Esophagus mucosa (tissue), 1 donor: ENCODE measurements around the gene UBE3B. TPM values are rescaled to one million over a fixed set of nuclear protein-coding genes. Genes with fewer than 3 reads are reported as not detected.
A peak's percentile ranks its signal among the peaks of the same experiment; 100 is the strongest.

Experiments used
- ATAC-seq: fragments of 200-7000 bp; cut with Tn5 transposase; one replicate; pipeline ENCODE4 v1.9.1; 2020
- total RNA-seq: library from RNA; stranded (reverse); gene quantifications from one replicate; pipeline ENCODE4 v1.2.4, GENCODE V29; 2023
- donor health status: DM: yes; HTN: yes; CAD: no.

Gene UBE3B
- total RNA-seq, 1 donor from 2014 or later: 29.6 TPM

- peak; percentile 7 for ATAC-seq
Measured at GRCh38 chr12:109532721-109533486, 55.5 kb downstream of the UBE3B start.

GRCh38 chr12:109533487-109533740, 56.0 kb downstream of the UBE3B start:
- no peak for ATAC-seq

GRCh38 chr12:109534456-109534855, 57.0 kb downstream of the UBE3B start:
- ATAC-seq: no peak

- no peak for ATAC-seq
Measured at GRCh38 chr12:109535231-109535862, 57.9 kb downstream of the UBE3B start.

- no peak for ATAC-seq
Measured at GRCh38 chr12:109535863-109536250, 58.4 kb downstream of the UBE3B start.

DNA sequence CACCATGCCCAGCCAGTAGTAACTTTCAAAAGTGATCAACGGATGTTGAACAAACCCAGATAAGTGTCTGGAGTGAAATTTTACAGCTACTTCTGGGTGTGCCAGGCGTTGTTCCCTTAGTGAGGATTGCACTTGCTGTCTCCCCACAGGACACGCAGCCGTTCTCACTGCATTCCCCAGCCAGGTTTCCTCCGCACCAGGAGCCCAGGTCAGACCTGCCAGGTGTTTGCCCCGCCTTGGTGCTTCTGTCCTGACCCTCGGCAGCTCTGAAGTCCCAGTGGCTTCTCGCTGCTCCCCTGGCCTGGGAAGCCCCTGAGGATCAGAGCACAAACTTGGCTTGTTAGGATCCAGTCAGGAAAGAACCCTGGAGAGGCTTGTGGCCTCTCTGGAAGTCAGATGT, 59.7 kb downstream of the UBE3B start:
- no peak for ATAC-seq

- ATAC-seq: no peak
Measured at GRCh38 chr12:109538191-109538863, 60.9 kb downstream of the UBE3B start.

GRCh38 chr12:109539508-109539907, 62.1 kb downstream of the UBE3B start:
- ATAC-seq: no peak

- ATAC-seq: no peak
Measured at GRCh38 chr12:109540526-109541412, 63.3 kb downstream of the UBE3B start.

DNA sequence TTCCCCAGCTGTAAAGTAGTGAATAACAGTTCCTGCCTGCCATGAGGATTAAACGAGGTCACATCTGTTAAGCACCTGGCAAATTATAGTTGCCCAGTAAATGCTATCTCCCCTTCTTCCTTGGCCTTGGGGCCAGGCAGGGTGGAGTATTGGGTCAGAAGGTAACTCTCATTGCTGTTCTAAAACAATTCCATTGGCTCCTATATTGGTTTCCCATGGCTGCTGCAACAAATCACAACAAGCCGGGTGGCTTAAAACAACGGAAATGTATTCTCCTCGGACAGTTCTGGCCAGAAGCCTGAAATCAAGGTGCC, 63.9 kb downstream of the UBE3B start:
- ATAC-seq: no peak

DNA sequence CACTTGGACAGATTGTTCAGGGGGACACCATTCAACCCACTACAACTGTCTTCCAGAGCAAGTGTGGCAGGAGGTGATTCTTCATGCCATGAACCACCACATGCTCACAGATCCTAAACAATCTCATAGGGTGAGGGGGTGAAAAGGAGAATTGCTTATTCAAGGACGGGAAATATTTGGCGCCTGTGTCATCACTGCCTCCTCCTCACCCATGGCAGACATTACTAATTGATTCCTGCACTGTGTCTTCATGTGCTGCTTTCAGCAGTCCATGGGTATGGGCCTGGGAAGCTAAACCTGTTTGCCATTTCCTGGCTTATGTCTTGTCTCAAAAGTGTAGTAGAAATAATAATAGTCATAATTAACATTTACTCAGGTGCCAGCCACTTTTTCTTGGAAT, 64.6 kb downstream of the UBE3B start:
- ATAC-seq: peak; percentile 48

GRCh38 chr12:109542876-109543275, 65.4 kb downstream of the UBE3B start:
- ATAC-seq: no peak

- ATAC-seq: peak; percentile 41
Measured at GRCh38 chr12:109544955-109545531, 67.6 kb downstream of the UBE3B start.

DNA sequence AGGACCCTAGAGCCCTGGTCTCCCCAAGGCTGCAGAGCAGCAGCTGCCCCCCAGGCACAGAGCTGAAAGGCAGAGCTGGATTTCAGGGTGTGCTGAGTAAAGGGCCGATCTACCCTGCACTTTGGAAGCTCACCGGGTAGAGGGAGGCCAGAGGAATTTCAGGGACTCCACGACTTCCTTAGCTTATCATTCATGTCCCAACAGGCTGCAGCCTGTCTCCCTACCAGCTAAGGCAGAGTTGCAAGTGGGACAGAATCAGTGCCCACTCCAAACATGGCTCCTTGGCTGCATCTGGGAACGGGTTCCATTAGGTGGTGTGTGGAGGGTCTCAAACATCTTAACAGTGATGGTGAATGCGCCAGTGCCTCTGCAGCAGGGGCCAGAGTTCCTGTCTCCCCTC, 68.4 kb downstream of the UBE3B start:
- ATAC-seq: peak; percentile 12

DNA sequence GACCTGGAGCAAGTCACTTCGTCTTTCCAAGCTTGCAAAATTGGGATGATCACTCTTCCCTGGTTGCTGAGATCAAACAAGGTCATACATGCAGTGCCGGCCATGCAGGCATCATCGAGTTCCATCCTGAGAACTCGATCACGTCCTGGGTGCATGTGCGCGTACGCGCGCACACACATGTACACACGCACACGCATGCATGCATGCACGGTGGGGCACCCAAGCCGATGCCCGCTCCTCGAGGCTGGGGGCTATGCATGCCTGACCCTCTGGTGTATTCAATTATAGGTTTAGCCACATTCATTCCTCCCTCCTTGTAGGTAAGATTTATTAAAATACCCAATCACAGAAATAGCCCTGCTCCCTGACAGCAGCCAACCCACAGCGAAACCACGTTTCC, 69.9 kb downstream of the UBE3B start:
- no peak for ATAC-seq

- no peak for ATAC-seq
Measured at GRCh38 chr12:109548258-109548657, 70.8 kb downstream of the UBE3B start.

- ATAC-seq: no peak
Measured at GRCh38 chr12:109549613-109550270, 72.3 kb downstream of the UBE3B start.

GRCh38 chr12:109550281-109550680, 72.8 kb downstream of the UBE3B start:
- no peak for ATAC-seq

GRCh38 chr12:109551108-109551507, 73.7 kb downstream of the UBE3B start:
- ATAC-seq: no peak

DNA sequence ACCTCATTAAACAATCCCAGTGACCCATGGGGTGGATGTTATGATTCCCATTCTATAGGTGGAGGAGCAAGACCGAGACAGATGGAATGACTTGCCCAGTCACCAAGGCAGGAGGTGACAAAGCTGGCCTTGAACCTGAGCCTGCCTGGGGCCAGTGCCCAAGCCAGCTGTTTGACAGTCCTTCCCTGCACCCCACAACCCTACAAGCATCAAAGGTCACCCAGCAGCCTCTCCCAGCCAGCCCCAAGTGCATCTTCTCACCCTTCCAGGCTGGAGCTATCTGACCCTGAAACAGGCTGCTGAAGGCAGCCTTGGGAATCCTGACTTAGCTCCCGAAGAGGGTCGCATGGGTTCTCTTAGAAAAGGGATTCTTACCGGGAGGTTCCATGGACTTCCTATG, 75.5 kb downstream of the UBE3B start:
- ATAC-seq: no peak

- no peak for ATAC-seq
Measured at GRCh38 chr12:109553483-109553882, 76.0 kb downstream of the UBE3B start.

DNA sequence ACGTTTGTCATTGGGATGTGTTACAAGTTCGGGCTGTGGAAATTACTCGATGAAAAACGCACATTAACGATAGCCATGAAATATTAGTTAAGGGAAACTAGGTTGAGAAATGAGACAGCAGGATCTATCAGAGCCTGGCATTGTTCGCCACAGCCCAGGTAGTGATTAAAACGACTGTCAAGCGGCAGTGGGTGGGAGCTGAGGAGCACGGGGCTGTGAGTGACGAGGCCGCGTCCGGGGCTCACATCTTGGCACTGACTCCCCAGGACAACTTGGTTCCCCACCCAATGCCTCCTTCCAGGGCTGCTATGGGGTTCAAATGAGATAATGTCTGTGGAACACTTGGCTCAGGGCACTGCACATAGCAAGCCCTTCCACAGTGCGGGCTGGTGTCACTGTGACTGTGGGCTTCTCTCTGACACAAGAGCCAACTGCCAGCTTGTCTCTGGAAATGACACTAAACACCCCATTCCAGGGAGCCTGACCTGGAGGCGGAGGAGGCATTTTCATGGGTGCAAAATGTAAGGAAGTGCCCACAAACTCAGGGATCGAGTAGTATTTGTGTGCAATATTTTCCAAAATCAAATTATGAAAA, 76.6 kb downstream of the UBE3B start:
- ATAC-seq: no peak
